Ascending aorta (tissue), 2 donors: ENCODE results near the gene CMPK1. TPM values are rescaled to one million over a fixed set of nuclear protein-coding genes. Genes with fewer than 3 reads are reported as not detected.
"Not testable (repeated sequence)": the region's sequence is repeated elsewhere in the genome, so short reads cannot be mapped to it uniquely, and the experiment has no call there.

Experiments
- DNase-seq, 2 donors: peaks; one replicate each; pipeline ENCODE4 v3.0.0-alpha.2; 2019; ENCODE audit warnings: low spot score in 2 of 2
- H3K27ac ChIP-seq, 2 donors: fragments of 200-600 bp; sonication (generic); one replicate each; pipeline ENCODE4 v1.5.1; 2016 to 2017; ENCODE audit warnings: mild to moderate bottlenecking in 1 of 2
- H3K27me3 ChIP-seq: fragments of 200-600 bp; sonication (generic); one replicate; pipeline ENCODE4 v1.5.1; 2017
- H3K36me3 ChIP-seq, 2 donors: fragments of 200-600 bp; sonication (generic); one replicate each; pipeline ENCODE4 v1.5.1; 2016
- H3K4me1 ChIP-seq, 2 donors: fragments of 200-600 bp; sonication (generic); one replicate each; pipeline ENCODE4 v1.5.1; 2016 to 2017; ENCODE audit warnings: mild to moderate bottlenecking in 1 of 2
- H3K4me3 ChIP-seq, 2 donors: fragments of 200-600 bp; sonication (generic); one replicate each; pipeline ENCODE4 v1.5.1; 2016 to 2017; ENCODE audit warnings: mild to moderate bottlenecking in 1 of 2
- H3K9me3 ChIP-seq, 2 donors: fragments of 200-600 bp; sonication (generic); one replicate each; pipeline ENCODE4 v1.5.1; 2016
- CTCF ChIP-seq, 3 experiments: fragments of 200-600 bp in 2 of 3; fragments of 450-650 bp in 1 of 3; sonication (generic) in 2 of 3; IDR thresholded peaks; one replicate each; pipeline ENCODE4 v1.5.1; 2016 to 2019; ENCODE audit warnings: antibody characterized with exemption in 3 of 3, mild to moderate bottlenecking in 1 of 3, moderate library complexity in 1 of 3
- intact Hi-C: fragments of 100-400 bp; cut with DNase I; formaldehyde crosslinking; loops from one replicate; pipeline ENCODE4 v1.15.1; 2023
- total RNA-seq: library from RNA; depleted of rRNA; stranded (reverse); fragments of >200 nt; gene quantifications from one replicate; pipeline ENCODE4 v1.1.0, GENCODE V29; 2016

Gene CMPK1
- total RNA-seq, 1 donor from 2014 or later, result 52.5 TPM

- Histone ChIP-seq H3K27ac (no peak overlapping the region), H3K9me3 (no peaks in the 10 kb centered on the region), H3K4me1 (peaks cover 0 to 7% of the 10 kb centered on the region in 2 donors), H3K27me3 (no peaks in the 10 kb centered on the region), H3K4me3 (no peak overlapping the region), H3K36me3 (no peaks in the 10 kb centered on the region)
- no peak for TF ChIP-seq CTCF (IDR thresholded peaks at IDR 0.05)
- intact Hi-C loops, result no loop called here
- no peak for DNase-seq
Measured at GRCh38 chr1:47309427-47309826, 24.2 kb upstream of the CMPK1 start.

GRCh38 chr1:47313915-47314664 lies 19.5 kb upstream of the CMPK1 start, which contains the start of gene STIL:
Gene STIL (minus strand): TSS chr1:47314147. CDS start chr1:47310319, 3,828 bp downstream.
- Histone ChIP-seq H3K9me3 (no peaks in the 10 kb centered on the region), H3K36me3 (no peaks in the 10 kb centered on the region), H3K4me3 (peak within 1 kb of the TSS; percentile 69 to 85), H3K4me1 (peaks cover 0 to 7% of the 10 kb centered on the region in 2 donors), H3K27ac (peak within 1 kb of the TSS; percentile 68 to 87), H3K27me3 (no peaks in the 10 kb centered on the region)
- peak; percentile 93 to 99 for DNase-seq
- intact Hi-C loops, result loop anchor here (1.0 to 10.0 kb wide), 4 partner anchors 20 to 1069 kb away; partner anchors contain the start of genes FOXD2, PDZK1IP1 and RAD54L
- TF ChIP-seq CTCF (IDR thresholded peaks at IDR 0.05), result no peak

- no peaks in the 10 kb centered on the region for H3K27me3 ChIP-seq
- H3K4me1 ChIP-seq, result peaks cover 0 to 7% of the 10 kb centered on the region in 2 donors
- H3K27ac ChIP-seq, result no peak overlapping the region
- no peak for DNase-seq
- no peak overlapping the region for H3K4me3 ChIP-seq
- H3K36me3 ChIP-seq, result no peaks in the 10 kb centered on the region
- no peak for TF ChIP-seq CTCF (IDR thresholded peaks at IDR 0.05)
- no peaks in the 10 kb centered on the region for H3K9me3 ChIP-seq
- intact Hi-C loops, result loop anchor here (10.0 kb wide), 1 partner anchor 1073 kb away; the partner anchor contains the start of gene RAD54L
Measured at GRCh38 chr1:47317841-47318240, 15.7 kb upstream of the CMPK1 start.

- H3K4me3 ChIP-seq, H3K4me1 ChIP-seq, H3K36me3 ChIP-seq, H3K27ac ChIP-seq, H3K9me3 ChIP-seq, DNase-seq, H3K27me3 ChIP-seq: not testable (repeated sequence)
- intact Hi-C loops, result loop anchor here (10.0 kb wide), 1 partner anchor 1075 kb away; the partner anchor contains the start of gene RAD54L
Measured at GRCh38 chr1:47319968-47320367, 13.6 kb upstream of the CMPK1 start.

- Histone ChIP-seq H3K4me1 (no peaks in the 10 kb centered on the region), H3K9me3 (no peaks in the 10 kb centered on the region), H3K27me3 (no peaks in the 10 kb centered on the region), H3K27ac (no peak overlapping the region), H3K4me3 (no peak overlapping the region), H3K36me3 (no peaks in the 10 kb centered on the region)
- intact Hi-C loops, result no loop called here
- DNase-seq, result no peak
- no peak for TF ChIP-seq CTCF (IDR thresholded peaks at IDR 0.05)
Measured at GRCh38 chr1:47323599-47324031, 10.0 kb upstream of the CMPK1 start.

- Histone ChIP-seq H3K9me3 (no peaks in the 10 kb centered on the region), H3K27me3 (no peaks in the 10 kb centered on the region), H3K36me3 (no peaks in the 10 kb centered on the region), H3K4me3 (no peak overlapping the region), H3K27ac (no peak overlapping the region), H3K4me1 (no peaks in the 10 kb centered on the region)
- intact Hi-C loops, result no loop called here
- no peak for TF ChIP-seq CTCF (IDR thresholded peaks at IDR 0.05)
- no peak for DNase-seq
Measured at GRCh38 chr1:47324682-47325081, 8.9 kb upstream of the CMPK1 start.
